ENCODE data around the gene VPS13D.

DNA sequence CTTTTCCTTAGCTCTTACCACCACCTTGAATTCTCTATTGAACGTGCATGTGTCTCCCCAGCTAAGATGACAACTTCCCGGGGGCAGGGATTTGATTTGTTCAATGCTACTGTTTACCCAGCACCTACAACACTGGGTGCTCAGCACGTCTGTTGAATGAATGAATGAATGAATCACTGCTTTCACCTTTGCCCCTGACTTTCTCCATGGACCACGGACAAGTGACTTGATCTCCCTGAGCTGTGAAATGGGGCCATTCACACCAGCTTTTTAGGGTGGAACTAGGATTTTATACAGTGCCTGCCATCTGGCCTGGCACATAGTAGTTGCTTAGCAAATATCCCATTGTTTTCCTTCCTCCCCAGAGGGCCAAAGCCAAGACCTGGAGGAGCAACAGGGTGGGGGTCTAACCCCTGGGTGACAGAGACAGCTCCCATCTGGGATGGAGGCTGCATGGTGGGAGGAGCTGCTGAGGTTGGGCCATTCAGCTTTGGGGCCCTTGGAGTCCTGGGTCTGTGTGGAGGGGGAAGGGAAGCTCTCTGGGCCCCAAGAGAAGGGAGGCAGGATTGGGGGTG, 47.3 kb upstream of the VPS13D start:
- TF ChIP-seq, protein P1, sequence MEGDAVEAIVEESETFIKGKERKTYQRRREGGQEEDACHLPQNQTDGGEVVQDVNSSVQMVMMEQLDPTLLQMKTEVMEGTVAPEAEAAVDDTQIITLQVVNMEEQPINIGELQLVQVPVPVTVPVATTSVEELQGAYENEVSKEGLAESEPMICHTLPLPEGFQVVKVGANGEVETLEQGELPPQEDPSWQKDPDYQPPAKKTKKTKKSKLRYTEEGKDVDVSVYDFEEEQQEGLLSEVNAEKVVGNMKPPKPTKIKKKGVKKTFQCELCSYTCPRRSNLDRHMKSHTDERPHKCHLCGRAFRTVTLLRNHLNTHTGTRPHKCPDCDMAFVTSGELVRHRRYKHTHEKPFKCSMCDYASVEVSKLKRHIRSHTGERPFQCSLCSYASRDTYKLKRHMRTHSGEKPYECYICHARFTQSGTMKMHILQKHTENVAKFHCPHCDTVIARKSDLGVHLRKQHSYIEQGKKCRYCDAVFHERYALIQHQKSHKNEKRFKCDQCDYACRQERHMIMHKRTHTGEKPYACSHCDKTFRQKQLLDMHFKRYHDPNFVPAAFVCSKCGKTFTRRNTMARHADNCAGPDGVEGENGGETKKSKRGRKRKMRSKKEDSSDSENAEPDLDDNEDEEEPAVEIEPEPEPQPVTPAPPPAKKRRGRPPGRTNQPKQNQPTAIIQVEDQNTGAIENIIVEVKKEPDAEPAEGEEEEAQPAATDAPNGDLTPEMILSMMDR (IDR thresholded peaks at IDR 0.05): no peak
- TF ChIP-seq POLR2A (IDR thresholded peaks at IDR 0.05): no peak

All from thyroid gland (tissue), 4 donors.